ENCODE data around the gene TDRD5.

Gene TDRD5

GRCh38 chr1:179591592-179592580 is at the start of gene TDRD5:
Gene TDRD5 (plus strand): TSS chr1:179591832. CDS start chr1:179592616, 784 bp downstream.
- Mint-ChIP-seq H3K9me3 (no peaks in the 10 kb centered on the region), H3K27ac (no peak within 1 kb of the TSS), H3K4me1 (no peaks in the 10 kb centered on the region), H3K4me3 (no peak within 1 kb of the TSS), H3K27me3 (peaks cover 45% of the 10 kb centered on the region), H3K36me3 (ENCODE audit: low read depth) (no peaks in the 10 kb centered on the region)
- ATAC-seq = no peak
- DNase-seq = no peak

- Mint-ChIP-seq H3K4me3 (no peak overlapping the region), H3K27ac (no peak overlapping the region), H3K9me3 (no peaks in the 10 kb centered on the region), H3K4me1 (no peaks in the 10 kb centered on the region), H3K36me3 (ENCODE audit: low read depth) (no peaks in the 10 kb centered on the region), H3K27me3 (peaks cover 5% of the 10 kb centered on the region)
- DNase-seq = no peak
- ATAC-seq = no peak
Observed at GRCh38 chr1:179545321-179545720, 46.3 kb upstream of the TDRD5 start.

GRCh38 chr1:179547021-179547535 is 44.6 kb upstream of the TDRD5 start:
- H3K27me3 Mint-ChIP-seq = peaks cover 5% of the 10 kb centered on the region
- ATAC-seq = no peak

GRCh38 chr1:179548666-179549367 is 42.8 kb upstream of the TDRD5 start:
- DNase-seq (no peak), ATAC-seq (no peak)
- Mint-ChIP-seq H3K4me1 (peaks cover 2% of the 10 kb centered on the region), H3K27ac (no peak overlapping the region), H3K27me3 (no peaks in the 10 kb centered on the region), H3K36me3 (ENCODE audit: low read depth) (no peaks in the 10 kb centered on the region), H3K9me3 (no peaks in the 10 kb centered on the region), H3K4me3 (no peak overlapping the region)

More at GRCh38 chr1:179547021-179547535, 44.6 kb upstream of the TDRD5 start:
- H3K9me3 Mint-ChIP-seq = no peaks in the 10 kb centered on the region
- no peak overlapping the region for H3K27ac Mint-ChIP-seq
- H3K4me3 Mint-ChIP-seq = no peak overlapping the region
- no peak for DNase-seq
- H3K36me3 Mint-ChIP-seq (ENCODE audit: low read depth) = no peaks in the 10 kb centered on the region
- peaks cover 2% of the 10 kb centered on the region for H3K4me1 Mint-ChIP-seq

GRCh38 chr1:179549368-179549700 is 42.3 kb upstream of the TDRD5 start:
- H3K4me1 Mint-ChIP-seq = peaks cover 2% of the 10 kb centered on the region
- H3K27me3 Mint-ChIP-seq = no peaks in the 10 kb centered on the region
- no peak for DNase-seq
- ATAC-seq = no peak
- H3K36me3 Mint-ChIP-seq (ENCODE audit: low read depth) = no peaks in the 10 kb centered on the region
- no peak overlapping the region for H3K27ac Mint-ChIP-seq
- H3K9me3 Mint-ChIP-seq = no peaks in the 10 kb centered on the region
- H3K4me3 Mint-ChIP-seq = no peak overlapping the region

GRCh38 chr1:179550746-179551682 is 40.6 kb upstream of the TDRD5 start:
- DNase-seq = no peak
- no peaks in the 10 kb centered on the region for H3K36me3 Mint-ChIP-seq (ENCODE audit: low read depth)
- no peaks in the 10 kb centered on the region for H3K9me3 Mint-ChIP-seq
- peaks cover 2% of the 10 kb centered on the region for H3K4me1 Mint-ChIP-seq
- H3K27ac Mint-ChIP-seq = no peak overlapping the region
- H3K4me3 Mint-ChIP-seq = no peak overlapping the region
- H3K27me3 Mint-ChIP-seq = no peaks in the 10 kb centered on the region
- no peak for ATAC-seq

- peaks cover 2% of the 10 kb centered on the region for H3K4me1 Mint-ChIP-seq
- H3K36me3 Mint-ChIP-seq (ENCODE audit: low read depth) = no peaks in the 10 kb centered on the region
- no peaks in the 10 kb centered on the region for H3K27me3 Mint-ChIP-seq
- H3K27ac Mint-ChIP-seq = no peak overlapping the region
- no peaks in the 10 kb centered on the region for H3K9me3 Mint-ChIP-seq
- DNase-seq (no peak), ATAC-seq (no peak)
- H3K4me3 Mint-ChIP-seq = no peak overlapping the region
Observed at GRCh38 chr1:179554427-179554826, 37.2 kb upstream of the TDRD5 start.

GRCh38 chr1:179558078-179558477 is 33.6 kb upstream of the TDRD5 start:
- ATAC-seq (peak; percentile 24), DNase-seq (no peak)
- H3K27ac Mint-ChIP-seq = no peak overlapping the region
- no peaks in the 10 kb centered on the region for H3K36me3 Mint-ChIP-seq (ENCODE audit: low read depth)
- H3K4me3 Mint-ChIP-seq = no peak overlapping the region
- H3K27me3 Mint-ChIP-seq = no peaks in the 10 kb centered on the region
- no peaks in the 10 kb centered on the region for H3K9me3 Mint-ChIP-seq
- H3K4me1 Mint-ChIP-seq = no peaks in the 10 kb centered on the region

GRCh38 chr1:179575497-179576314 is 15.9 kb upstream of the TDRD5 start, which contains the start of gene NPHS2:
Gene NPHS2 (minus strand): TSS chr1:179575948. CDS start chr1:179575864, 84 bp downstream.
- ATAC-seq (no peak), DNase-seq (no peak)
- H3K27me3 Mint-ChIP-seq = peaks cover 47% of the 10 kb centered on the region
- no peaks in the 10 kb centered on the region for H3K36me3 Mint-ChIP-seq (ENCODE audit: low read depth)
- H3K9me3 Mint-ChIP-seq = peaks cover 5% of the 10 kb centered on the region
- H3K4me1 Mint-ChIP-seq = peaks cover 3% of the 10 kb centered on the region
- H3K27ac Mint-ChIP-seq = no peak within 1 kb of the TSS
- no peak within 1 kb of the TSS for H3K4me3 Mint-ChIP-seq

- DNase-seq (no peak), ATAC-seq (no peak)
- Mint-ChIP-seq H3K4me3 (no peak overlapping the region), H3K36me3 (ENCODE audit: low read depth) (no peaks in the 10 kb centered on the region), H3K4me1 (peaks cover 3% of the 10 kb centered on the region), H3K9me3 (peaks cover 3% of the 10 kb centered on the region), H3K27ac (no peak overlapping the region), H3K27me3 (peaks cover 47% of the 10 kb centered on the region)
Observed at GRCh38 chr1:179576509-179576908, 15.1 kb upstream of the TDRD5 start.

GRCh38 chr1:179583771-179584320 is 7.8 kb upstream of the TDRD5 start:
- H3K27me3 Mint-ChIP-seq = peaks cover 44% of the 10 kb centered on the region
- H3K4me1 Mint-ChIP-seq = no peaks in the 10 kb centered on the region
- H3K27ac Mint-ChIP-seq = no peak overlapping the region
- ATAC-seq (no peak), DNase-seq (no peak)
- H3K36me3 Mint-ChIP-seq (ENCODE audit: low read depth) = no peaks in the 10 kb centered on the region
- no peaks in the 10 kb centered on the region for H3K9me3 Mint-ChIP-seq
- H3K4me3 Mint-ChIP-seq = no peak overlapping the region

GRCh38 chr1:179586107-179586823 is 5.4 kb upstream of the TDRD5 start:
- H3K27ac Mint-ChIP-seq = no peak overlapping the region
- H3K4me3 Mint-ChIP-seq = no peak overlapping the region
- no peak for DNase-seq
- no peak for ATAC-seq
- no peaks in the 10 kb centered on the region for H3K9me3 Mint-ChIP-seq
- no peaks in the 10 kb centered on the region for H3K4me1 Mint-ChIP-seq
- peaks cover 43% of the 10 kb centered on the region for H3K27me3 Mint-ChIP-seq
- H3K36me3 Mint-ChIP-seq (ENCODE audit: low read depth) = no peaks in the 10 kb centered on the region

- Mint-ChIP-seq H3K36me3 (ENCODE audit: low read depth) (no peaks in the 10 kb centered on the region), H3K9me3 (no peaks in the 10 kb centered on the region), H3K4me3 (no peak overlapping the region), H3K4me1 (no peaks in the 10 kb centered on the region), H3K27ac (no peak overlapping the region), H3K27me3 (peaks cover 46% of the 10 kb centered on the region)
- DNase-seq (no peak), ATAC-seq (no peak)
Observed at GRCh38 chr1:179587336-179587735, 4.3 kb upstream of the TDRD5 start.

All from activated naive CD8-positive, alpha-beta T cell treated with anti-CD3 and anti-CD28 coated beads, Interleukin-2, amount 50 U/mL, for 24 hours (primary cell).